GM23338 (cell line): Measurements from ENCODE around the gene COG6. TPM values are rescaled to one million over a fixed set of nuclear protein-coding genes. Genes with fewer than 3 reads are reported as not detected.

Source experiments
- ATAC-seq: fragments of 200-7000 bp; cut with Tn5 transposase; 3 replicates; pipeline ENCODE4 v1.9.1; 2020
- DNase-seq: peaks from one replicate; pipeline ENCODE4 v3.0.0-alpha.2; 2015; ENCODE audit warnings: low spot score
- H2AFZ ChIP-seq: fragments of 200-600 bp; sonication (generic); 2 replicates; pipeline ENCODE4 v1.8.0; 2016; ENCODE audit warnings: antibody characterized with exemption, mild to moderate bottlenecking, moderate library complexity
- H3F3A ChIP-seq: fragments of 200-600 bp; sonication (generic); replicated peaks from 2 replicates; pipeline ENCODE4 v1.8.0; 2017; ENCODE audit warnings: antibody characterized with exemption, mixed run types, low read depth
- H3K27ac ChIP-seq: fragments of 200-600 bp; sonication (generic); 2 replicates; pipeline ENCODE4 v1.6.1; 2016; ENCODE audit warnings: low read depth
- H3K27me3 ChIP-seq: fragments of 200-600 bp; sonication (generic); 2 replicates; pipeline ENCODE4 v1.8.0; 2016; ENCODE audit warnings: mild to moderate bottlenecking, mixed run types, moderate library complexity; ENCODE audit not compliant: insufficient read depth
- H3K36me3 ChIP-seq: fragments of 200-600 bp; sonication (generic); 2 replicates; pipeline ENCODE4 v1.8.0; 2016; ENCODE audit warnings: mild to moderate bottlenecking; ENCODE audit not compliant: insufficient read depth
- H3K4me1 ChIP-seq: fragments of 200-600 bp; sonication (generic); 2 replicates; pipeline ENCODE4 v1.8.0; 2016; ENCODE audit warnings: mild to moderate bottlenecking, moderate library complexity; ENCODE audit not compliant: insufficient read depth
- H3K4me2 ChIP-seq: fragments of 200-600 bp; sonication (generic); 2 replicates; pipeline ENCODE4 v1.7.1; 2017; ENCODE audit warnings: mixed run types
- H3K4me3 ChIP-seq: fragments of 200-600 bp; sonication (generic); 2 replicates; pipeline ENCODE4 v1.6.1; 2016; ENCODE audit warnings: mixed run types
- H3K79me2 ChIP-seq: fragments of 200-600 bp; sonication (generic); replicated peaks from 2 replicates; pipeline ENCODE4 v1.8.0; 2017; ENCODE audit warnings: mild to moderate bottlenecking; ENCODE audit not compliant: insufficient read depth
- H3K9me2 ChIP-seq: fragments of 200-600 bp; sonication (generic); 2 replicates; pipeline ENCODE4 v1.8.0; 2017; ENCODE audit not compliant: insufficient read depth
- H4K20me1 ChIP-seq: fragments of 200-600 bp; sonication (generic); replicated peaks from 2 replicates; pipeline ENCODE4 v1.8.0; 2017; ENCODE audit warnings: mild to moderate bottlenecking; ENCODE audit not compliant: insufficient read depth
- H3K27ac Mint-ChIP-seq: 2 replicates; pipeline ENCODE4 v1.8.0; 2020; ENCODE audit warnings: inconsistent platforms, mild to moderate bottlenecking, moderate library complexity, mixed read lengths
- H3K27me3 Mint-ChIP-seq: 3 replicates; pipeline ENCODE4 v1.8.0; 2022; ENCODE audit warnings: low read depth, mild to moderate bottlenecking, moderate library complexity, mixed read lengths, inconsistent platforms; ENCODE audit not compliant: insufficient read depth, poor library complexity
- H3K36me3 Mint-ChIP-seq: 3 replicates; pipeline ENCODE4 v1.8.0; 2021; ENCODE audit warnings: low read depth, mild to moderate bottlenecking, inconsistent platforms, moderate library complexity, mixed read lengths
- H3K4me1 Mint-ChIP-seq: 3 replicates; pipeline ENCODE4 v1.8.0; 2020; ENCODE audit warnings: mild to moderate bottlenecking, inconsistent platforms, mixed read lengths
- H3K4me3 Mint-ChIP-seq: 3 replicates; pipeline ENCODE4 v1.8.0; 2021; ENCODE audit warnings: moderate library complexity, mild to moderate bottlenecking, inconsistent platforms, mixed read lengths
- H3K9me3 Mint-ChIP-seq: 3 replicates; pipeline ENCODE4 v1.8.0; 2020; ENCODE audit warnings: moderate library complexity, mild to moderate bottlenecking, inconsistent platforms, mixed read lengths
- EZH2 ChIP-seq: fragments of 200-600 bp; sonication (generic); IDR thresholded peaks from one replicate; pipeline ENCODE4 v1.8.0; 2017; ENCODE audit warnings: antibody characterized with exemption, mild to moderate bottlenecking, low read depth; ENCODE audit not compliant: unreplicated experiment
- EZH2phosphoT487 ChIP-seq: fragments of 200-600 bp; sonication (generic); IDR thresholded peaks from one replicate; pipeline ENCODE4 v1.8.1; 2018; ENCODE audit warnings: antibody characterized with exemption; ENCODE audit not compliant: unreplicated experiment
- POLR2AphosphoS5 ChIP-seq: IDR thresholded peaks from 2 replicates; pipeline ENCODE4 v1.6.1; 2016; ENCODE audit warnings: antibody characterized with exemption, low read depth
- STAT1 ChIP-seq: IDR thresholded peaks from one replicate; pipeline ENCODE4 v1.6.1; 2016; ENCODE audit warnings: antibody characterized with exemption; ENCODE audit not compliant: unreplicated experiment
- polyA plus RNA-seq: library from polyadenylated mRNA; unstranded; fragments of >200 nt; fragmentation: Nextera tagmentation; extraction: Ambion mirVana; gene quantifications from 2 replicates; pipeline ENCODE4 v1.2.1, GENCODE V29; 2016
- total RNA-seq: library from RNA; depleted of rRNA; stranded (reverse); fragments of >200 nt; shearing (Covaris generic); gene quantifications from 2 replicates; pipeline ENCODE4 v1.2.3, GENCODE V29; 2014
- TF ChIP-seq, protein P1 (sequence below): fragments of 250-450 bp; sonication (Bioruptor Pico); IDR thresholded peaks from 2 replicates; pipeline ENCODE4 v1.5.0; 2020; ENCODE audit warnings: mild to moderate bottlenecking, moderate library complexity
- TF ChIP-seq, protein P2 (sequence below), 2 experiments: fragments of 200-600 bp in 1 of 2; sonication (generic) in 1 of 2; conservative IDR thresholded peaks; 2 replicates each; pipeline versions ENCODE4 v1.5.1 to v1.6.1; 2016 to 2017; ENCODE audit warnings: antibody characterized with exemption in 2 of 2, low read depth in 2 of 2, mild to moderate bottlenecking in 2 of 2, moderate library complexity in 1 of 2
- TF ChIP-seq, protein P3 (sequence below): IDR thresholded peaks from one replicate; pipeline ENCODE4 v1.6.1; 2018; ENCODE audit warnings: antibody characterized with exemption; ENCODE audit not compliant: unreplicated experiment
- TF ChIP-seq, protein P4 (sequence below): IDR thresholded peaks from 2 replicates; pipeline ENCODE4 v1.6.1; 2016; ENCODE audit warnings: antibody characterized with exemption

COG6 gene
- total and polyA plus RNA-seq, 2 experiments from 2014 or later: 10.0 to 23.6 TPM

DNA sequence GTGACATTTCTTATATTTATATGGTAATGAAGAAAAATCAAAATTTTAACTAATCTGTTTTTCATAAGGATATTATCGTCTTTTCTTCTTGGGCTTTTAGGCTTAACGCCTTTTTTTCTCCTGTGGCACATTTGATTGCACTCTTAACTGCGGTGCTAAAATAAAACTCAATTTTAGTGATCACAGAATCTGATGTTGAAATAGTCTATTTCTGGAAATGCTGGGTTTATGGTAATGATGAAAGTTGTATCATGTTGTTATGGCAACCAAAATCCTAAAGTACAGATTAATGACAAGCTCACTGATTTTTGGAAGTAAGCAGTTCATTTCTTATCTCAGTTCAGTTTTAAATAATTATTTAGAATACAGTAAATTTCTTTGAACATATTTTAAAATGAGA, 85.3 kb downstream of the COG6 start:
- Histone ChIP-seq H3K4me1 (no peaks in the 10 kb centered on the region), H3K4me3 (no peak overlapping the region), H3K79me2 (no peaks in the 10 kb centered on the region), H2AFZ (no peak overlapping the region), H3K4me2 (no peak overlapping the region), H3F3A (no peaks in the 10 kb centered on the region), H3K27me3 (no peaks in the 10 kb centered on the region), H4K20me1 (no peaks in the 10 kb centered on the region), H3K36me3 (no peaks in the 10 kb centered on the region), H3K27ac (no peak overlapping the region), H3K9me2 (no peaks in the 10 kb centered on the region)
- Mint-ChIP-seq H3K4me1 (no peaks in the 10 kb centered on the region), H3K27ac (no peak overlapping the region), H3K36me3 (peaks cover 43% of the 10 kb centered on the region), H3K27me3 (peaks cover 3% of the 10 kb centered on the region), H3K4me3 (no peak overlapping the region), H3K9me3 (peaks cover 34% of the 10 kb centered on the region)
- TF ChIP-seq EZH2phosphoT487: no peak
- TF ChIP-seq, protein P1, sequence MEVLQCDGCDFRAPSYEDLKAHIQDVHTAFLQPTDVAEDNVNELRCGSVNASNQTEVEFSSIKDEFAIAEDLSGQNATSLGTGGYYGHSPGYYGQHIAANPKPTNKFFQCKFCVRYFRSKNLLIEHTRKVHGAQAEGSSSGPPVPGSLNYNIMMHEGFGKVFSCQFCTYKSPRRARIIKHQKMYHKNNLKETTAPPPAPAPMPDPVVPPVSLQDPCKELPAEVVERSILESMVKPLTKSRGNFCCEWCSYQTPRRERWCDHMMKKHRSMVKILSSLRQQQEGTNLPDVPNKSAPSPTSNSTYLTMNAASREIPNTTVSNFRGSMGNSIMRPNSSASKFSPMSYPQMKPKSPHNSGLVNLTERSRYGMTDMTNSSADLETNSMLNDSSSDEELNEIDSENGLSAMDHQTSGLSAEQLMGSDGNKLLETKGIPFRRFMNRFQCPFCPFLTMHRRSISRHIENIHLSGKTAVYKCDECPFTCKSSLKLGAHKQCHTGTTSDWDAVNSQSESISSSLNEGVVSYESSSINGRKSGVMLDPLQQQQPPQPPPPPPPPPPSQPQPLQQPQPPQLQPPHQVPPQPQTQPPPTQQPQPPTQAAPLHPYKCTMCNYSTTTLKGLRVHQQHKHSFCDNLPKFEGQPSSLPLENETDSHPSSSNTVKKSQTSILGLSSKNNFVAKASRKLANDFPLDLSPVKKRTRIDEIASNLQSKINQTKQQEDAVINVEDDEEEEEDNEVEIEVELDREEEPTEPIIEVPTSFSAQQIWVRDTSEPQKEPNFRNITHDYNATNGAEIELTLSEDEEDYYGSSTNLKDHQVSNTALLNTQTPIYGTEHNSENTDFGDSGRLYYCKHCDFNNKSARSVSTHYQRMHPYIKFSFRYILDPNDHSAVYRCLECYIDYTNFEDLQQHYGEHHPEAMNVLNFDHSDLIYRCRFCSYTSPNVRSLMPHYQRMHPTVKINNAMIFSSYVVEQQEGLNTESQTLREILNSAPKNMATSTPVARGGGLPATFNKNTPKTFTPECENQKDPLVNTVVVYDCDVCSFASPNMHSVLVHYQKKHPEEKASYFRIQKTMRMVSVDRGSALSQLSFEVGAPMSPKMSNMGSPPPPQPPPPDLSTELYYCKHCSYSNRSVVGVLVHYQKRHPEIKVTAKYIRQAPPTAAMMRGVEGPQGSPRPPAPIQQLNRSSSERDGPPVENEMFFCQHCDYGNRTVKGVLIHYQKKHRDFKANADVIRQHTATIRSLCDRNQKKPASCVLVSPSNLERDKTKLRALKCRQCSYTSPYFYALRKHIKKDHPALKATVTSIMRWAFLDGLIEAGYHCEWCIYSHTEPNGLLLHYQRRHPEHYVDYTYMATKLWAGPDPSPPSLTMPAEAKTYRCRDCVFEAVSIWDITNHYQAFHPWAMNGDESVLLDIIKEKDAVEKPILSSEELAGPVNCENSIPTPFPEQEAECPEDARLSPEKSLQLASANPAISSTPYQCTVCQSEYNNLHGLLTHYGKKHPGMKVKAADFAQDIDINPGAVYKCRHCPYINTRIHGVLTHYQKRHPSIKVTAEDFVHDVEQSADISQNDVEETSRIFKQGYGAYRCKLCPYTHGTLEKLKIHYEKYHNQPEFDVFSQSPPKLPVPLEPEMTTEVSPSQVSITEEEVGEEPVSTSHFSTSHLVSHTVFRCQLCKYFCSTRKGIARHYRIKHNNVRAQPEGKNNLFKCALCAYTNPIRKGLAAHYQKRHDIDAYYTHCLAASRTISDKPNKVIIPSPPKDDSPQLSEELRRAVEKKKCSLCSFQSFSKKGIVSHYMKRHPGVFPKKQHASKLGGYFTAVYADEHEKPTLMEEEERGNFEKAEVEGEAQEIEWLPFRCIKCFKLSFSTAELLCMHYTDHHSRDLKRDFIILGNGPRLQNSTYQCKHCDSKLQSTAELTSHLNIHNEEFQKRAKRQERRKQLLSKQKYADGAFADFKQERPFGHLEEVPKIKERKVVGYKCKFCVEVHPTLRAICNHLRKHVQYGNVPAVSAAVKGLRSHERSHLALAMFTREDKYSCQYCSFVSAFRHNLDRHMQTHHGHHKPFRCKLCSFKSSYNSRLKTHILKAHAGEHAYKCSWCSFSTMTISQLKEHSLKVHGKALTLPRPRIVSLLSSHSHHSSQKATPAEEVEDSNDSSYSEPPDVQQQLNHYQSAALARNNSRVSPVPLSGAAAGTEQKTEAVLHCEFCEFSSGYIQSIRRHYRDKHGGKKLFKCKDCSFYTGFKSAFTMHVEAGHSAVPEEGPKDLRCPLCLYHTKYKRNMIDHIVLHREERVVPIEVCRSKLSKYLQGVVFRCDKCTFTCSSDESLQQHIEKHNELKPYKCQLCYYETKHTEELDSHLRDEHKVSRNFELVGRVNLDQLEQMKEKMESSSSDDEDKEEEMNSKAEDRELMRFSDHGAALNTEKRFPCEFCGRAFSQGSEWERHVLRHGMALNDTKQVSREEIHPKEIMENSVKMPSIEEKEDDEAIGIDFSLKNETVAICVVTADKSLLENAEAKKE: no peak
- TF ChIP-seq, protein P2, sequence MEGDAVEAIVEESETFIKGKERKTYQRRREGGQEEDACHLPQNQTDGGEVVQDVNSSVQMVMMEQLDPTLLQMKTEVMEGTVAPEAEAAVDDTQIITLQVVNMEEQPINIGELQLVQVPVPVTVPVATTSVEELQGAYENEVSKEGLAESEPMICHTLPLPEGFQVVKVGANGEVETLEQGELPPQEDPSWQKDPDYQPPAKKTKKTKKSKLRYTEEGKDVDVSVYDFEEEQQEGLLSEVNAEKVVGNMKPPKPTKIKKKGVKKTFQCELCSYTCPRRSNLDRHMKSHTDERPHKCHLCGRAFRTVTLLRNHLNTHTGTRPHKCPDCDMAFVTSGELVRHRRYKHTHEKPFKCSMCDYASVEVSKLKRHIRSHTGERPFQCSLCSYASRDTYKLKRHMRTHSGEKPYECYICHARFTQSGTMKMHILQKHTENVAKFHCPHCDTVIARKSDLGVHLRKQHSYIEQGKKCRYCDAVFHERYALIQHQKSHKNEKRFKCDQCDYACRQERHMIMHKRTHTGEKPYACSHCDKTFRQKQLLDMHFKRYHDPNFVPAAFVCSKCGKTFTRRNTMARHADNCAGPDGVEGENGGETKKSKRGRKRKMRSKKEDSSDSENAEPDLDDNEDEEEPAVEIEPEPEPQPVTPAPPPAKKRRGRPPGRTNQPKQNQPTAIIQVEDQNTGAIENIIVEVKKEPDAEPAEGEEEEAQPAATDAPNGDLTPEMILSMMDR (conservative IDR thresholded peaks at IDR 0.05; ENCODE audit: low read depth in 2 of 2): no peak
- TF ChIP-seq, protein P3, sequence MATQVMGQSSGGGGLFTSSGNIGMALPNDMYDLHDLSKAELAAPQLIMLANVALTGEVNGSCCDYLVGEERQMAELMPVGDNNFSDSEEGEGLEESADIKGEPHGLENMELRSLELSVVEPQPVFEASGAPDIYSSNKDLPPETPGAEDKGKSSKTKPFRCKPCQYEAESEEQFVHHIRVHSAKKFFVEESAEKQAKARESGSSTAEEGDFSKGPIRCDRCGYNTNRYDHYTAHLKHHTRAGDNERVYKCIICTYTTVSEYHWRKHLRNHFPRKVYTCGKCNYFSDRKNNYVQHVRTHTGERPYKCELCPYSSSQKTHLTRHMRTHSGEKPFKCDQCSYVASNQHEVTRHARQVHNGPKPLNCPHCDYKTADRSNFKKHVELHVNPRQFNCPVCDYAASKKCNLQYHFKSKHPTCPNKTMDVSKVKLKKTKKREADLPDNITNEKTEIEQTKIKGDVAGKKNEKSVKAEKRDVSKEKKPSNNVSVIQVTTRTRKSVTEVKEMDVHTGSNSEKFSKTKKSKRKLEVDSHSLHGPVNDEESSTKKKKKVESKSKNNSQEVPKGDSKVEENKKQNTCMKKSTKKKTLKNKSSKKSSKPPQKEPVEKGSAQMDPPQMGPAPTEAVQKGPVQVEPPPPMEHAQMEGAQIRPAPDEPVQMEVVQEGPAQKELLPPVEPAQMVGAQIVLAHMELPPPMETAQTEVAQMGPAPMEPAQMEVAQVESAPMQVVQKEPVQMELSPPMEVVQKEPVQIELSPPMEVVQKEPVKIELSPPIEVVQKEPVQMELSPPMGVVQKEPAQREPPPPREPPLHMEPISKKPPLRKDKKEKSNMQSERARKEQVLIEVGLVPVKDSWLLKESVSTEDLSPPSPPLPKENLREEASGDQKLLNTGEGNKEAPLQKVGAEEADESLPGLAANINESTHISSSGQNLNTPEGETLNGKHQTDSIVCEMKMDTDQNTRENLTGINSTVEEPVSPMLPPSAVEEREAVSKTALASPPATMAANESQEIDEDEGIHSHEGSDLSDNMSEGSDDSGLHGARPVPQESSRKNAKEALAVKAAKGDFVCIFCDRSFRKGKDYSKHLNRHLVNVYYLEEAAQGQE: no peak
- no peak for TF ChIP-seq EZH2
- TF ChIP-seq STAT1: no peak
- TF ChIP-seq POLR2AphosphoS5: no peak
- TF ChIP-seq, protein P4, sequence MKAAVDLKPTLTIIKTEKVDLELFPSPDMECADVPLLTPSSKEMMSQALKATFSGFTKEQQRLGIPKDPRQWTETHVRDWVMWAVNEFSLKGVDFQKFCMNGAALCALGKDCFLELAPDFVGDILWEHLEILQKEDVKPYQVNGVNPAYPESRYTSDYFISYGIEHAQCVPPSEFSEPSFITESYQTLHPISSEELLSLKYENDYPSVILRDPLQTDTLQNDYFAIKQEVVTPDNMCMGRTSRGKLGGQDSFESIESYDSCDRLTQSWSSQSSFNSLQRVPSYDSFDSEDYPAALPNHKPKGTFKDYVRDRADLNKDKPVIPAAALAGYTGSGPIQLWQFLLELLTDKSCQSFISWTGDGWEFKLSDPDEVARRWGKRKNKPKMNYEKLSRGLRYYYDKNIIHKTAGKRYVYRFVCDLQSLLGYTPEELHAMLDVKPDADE: no peak
- DNase-seq: no peak
- no peak for ATAC-seq
